Astrocyte (in vitro differentiated cells and primary cell): Measurements from ENCODE around the gene ZNF277.

Experiments used
- CTCF ChIP-seq: IDR thresholded peaks from 2 replicates; pipeline ENCODE4 v1.5.1; 2011; ENCODE audit warnings: low read depth, mild to moderate bottlenecking, inconsistent platforms, low read length, moderate library complexity; ENCODE audit not compliant: insufficient read depth
- EZH2 ChIP-seq: IDR thresholded peaks from 2 replicates; pipeline ENCODE4 v1.6.1; 2012; ENCODE audit warnings: mild to moderate bottlenecking, low read length, inconsistent platforms; ENCODE audit not compliant: insufficient read depth

GRCh38 chr7:112338786-112339185 is 132.3 kb downstream of the ZNF277 start:
- TF ChIP-seq CTCF: no peak
- TF ChIP-seq EZH2: no peak
